ENCODE measurements around the gene ARHGAP40.

The ARHGAP40 gene

DNA sequence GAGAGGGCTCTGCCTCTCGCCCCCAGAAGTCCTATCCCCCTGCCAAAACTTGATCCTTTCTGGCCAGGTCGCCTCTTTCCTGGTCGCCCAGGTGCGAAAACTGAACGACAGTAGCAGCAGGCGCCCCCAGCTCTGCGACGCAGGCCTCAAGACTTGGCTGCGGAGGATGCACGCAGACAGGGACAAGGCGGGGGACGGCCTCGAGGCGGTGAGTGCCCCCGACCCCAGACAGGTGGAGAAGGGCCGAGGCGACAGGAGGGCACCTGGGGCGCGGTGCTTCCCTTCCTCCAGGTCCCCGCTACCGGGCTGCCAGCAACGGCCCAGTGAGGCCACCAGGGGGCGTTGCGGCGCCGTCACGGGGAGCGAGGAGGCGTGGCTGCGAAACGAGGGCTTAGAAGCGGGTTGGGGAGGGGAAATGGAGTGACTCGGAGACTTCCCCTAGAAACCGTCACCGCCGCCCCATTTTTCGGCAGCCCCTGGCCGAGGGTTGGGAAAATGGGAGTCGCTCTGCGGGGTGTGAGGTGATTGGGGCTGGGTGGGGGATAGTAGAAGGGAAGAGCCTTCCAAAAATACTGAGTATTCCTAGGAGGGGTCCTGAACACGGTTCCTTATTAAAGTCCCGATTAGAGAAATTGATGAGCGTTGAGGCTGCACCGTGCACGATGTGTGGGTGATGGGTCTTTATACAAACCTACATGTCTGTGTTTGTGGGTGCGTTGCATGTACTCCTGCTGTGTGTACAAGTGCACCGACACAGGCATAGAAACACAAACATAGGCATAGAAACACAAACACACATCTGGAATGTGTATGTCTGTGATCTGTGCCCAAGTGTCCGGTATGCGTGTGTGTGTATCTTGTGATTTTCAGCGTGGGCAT lies 44.6 kb downstream of the ARHGAP40 start:
- in situ Hi-C loops (cut with MboI; ENCODE audit: low sequenced_read_pairs), result loop anchor here (25.0 kb wide), 2 partner anchors 266 to 391 kb away; no protein-coding TSS in a partner anchor

DNA sequence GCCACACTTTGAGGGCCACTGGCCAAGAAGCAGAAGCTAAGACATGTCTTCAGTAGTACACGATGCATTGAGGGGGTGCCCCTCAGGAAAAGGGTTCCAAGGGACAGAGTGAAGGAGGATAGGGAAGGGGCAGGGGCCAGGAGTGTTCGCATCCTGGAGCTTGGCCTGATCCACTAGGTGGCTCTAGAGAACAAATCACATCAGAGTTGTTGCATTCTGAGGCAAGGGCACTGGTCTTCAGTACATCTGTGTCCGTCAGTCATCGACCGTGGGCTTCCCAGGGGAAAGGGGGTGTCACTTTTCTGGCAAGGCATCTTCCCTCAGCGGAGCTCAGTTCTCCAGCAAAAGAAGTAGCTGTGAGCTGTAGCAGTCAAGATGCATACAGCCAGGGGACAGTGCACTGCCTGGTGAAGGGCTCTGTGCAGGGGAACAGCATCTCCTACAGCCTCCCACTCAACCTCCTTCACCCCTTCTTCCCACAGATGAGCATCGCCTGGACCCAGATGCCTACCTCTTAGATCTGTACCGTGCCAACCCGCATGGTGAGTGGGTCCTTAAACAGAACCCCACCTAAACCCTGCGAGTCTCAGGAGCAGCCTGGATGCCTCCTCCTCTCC lies 47.8 kb downstream of the ARHGAP40 start:
- in situ Hi-C loops (cut with MboI; ENCODE audit: low sequenced_read_pairs), result loop anchor here (25.0 kb wide), 2 partner anchors 263 to 388 kb away; no protein-coding TSS in a partner anchor

- in situ Hi-C loops (cut with MboI; ENCODE audit: low sequenced_read_pairs), result no loop called here
These were observed 48.4 kb downstream of the ARHGAP40 start for GRCh38 chr20:38650010-38650409.

DNA sequence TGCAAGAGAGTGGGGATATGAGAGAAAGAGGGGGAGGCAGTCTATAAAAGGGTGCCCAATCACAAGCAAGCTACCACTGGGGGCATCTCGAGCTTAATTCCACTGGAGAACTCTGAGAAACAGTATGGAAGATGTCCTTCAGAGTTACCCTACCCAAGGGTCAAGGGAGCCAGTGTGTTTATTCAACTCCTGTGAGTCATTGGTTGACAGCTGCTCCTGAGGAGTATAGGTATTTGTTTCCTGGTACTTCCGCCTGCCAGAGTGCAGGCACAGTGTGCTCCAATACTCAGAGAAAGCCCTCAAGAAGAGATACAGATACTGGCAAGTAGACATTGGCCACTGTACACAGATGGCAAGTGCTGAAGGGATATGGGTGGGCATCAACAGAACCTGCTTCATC lies 49.5 kb downstream of the ARHGAP40 start:
- in situ Hi-C loops (cut with MboI; ENCODE audit: low sequenced_read_pairs), result no loop called here

DNA sequence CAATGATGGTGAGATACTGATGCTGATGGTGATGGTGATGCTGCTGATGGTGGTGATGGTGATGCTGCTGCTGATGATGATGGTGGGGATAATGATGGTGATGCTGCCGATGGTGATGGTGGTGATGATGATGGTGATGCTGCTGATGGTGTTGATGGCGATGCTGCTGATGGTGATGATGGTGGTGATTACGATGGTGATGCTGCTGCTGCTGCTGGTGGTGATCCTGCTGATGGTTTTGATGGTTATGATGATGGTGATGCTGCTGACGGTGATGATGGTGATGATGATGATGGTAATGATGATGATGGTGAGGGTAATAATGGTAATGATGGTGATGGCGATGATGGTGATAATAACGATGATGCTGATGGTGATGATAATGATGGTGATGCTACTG lies 50.0 kb downstream of the ARHGAP40 start:
- in situ Hi-C loops (cut with MboI; ENCODE audit: low sequenced_read_pairs), result no loop called here

DNA sequence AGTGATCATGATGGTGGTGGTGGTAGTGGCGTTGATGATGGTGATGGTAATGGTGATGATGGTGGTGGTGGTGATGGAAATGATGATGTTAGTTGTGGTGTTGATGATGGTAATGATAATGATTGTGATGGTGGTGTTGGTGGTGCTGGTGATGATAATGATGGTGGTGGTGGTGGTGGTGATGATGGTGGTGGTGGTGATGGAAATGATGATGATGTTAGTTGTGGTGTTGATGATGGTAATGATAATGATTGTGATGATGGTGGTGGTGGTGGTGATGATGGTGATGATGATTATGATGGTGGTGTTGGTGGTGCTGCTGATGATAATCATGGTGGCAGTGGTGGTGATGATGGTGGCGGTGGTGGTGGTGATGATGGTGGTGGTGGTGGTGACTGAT lies 51.4 kb downstream of the ARHGAP40 start:
- in situ Hi-C loops (cut with MboI; ENCODE audit: low sequenced_read_pairs), result no loop called here

GRCh38 chr20:38657390-38657789 lies 55.8 kb downstream of the ARHGAP40 start:
- in situ Hi-C loops (cut with MboI; ENCODE audit: low sequenced_read_pairs), result no loop called here

- in situ Hi-C loops (cut with MboI; ENCODE audit: low sequenced_read_pairs), result no loop called here
These were observed 57.4 kb downstream of the ARHGAP40 start for GRCh38 chr20:38658879-38659596.

DNA sequence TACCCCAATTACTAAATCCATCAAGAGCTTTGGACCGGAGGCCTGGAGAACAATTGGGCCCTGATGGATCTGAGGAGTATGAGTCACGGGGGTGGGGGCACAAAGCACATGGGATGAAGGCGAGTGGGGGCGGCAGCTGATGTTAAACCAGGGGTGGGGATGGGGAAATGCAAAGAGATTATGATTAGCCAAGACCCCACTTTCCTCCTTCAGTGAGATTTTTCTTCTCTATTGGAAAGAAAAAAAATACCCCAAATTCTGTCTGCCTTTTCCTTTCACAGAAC lies 57.9 kb downstream of the ARHGAP40 start:
- in situ Hi-C loops (cut with MboI; ENCODE audit: low sequenced_read_pairs), result no loop called here

DNA sequence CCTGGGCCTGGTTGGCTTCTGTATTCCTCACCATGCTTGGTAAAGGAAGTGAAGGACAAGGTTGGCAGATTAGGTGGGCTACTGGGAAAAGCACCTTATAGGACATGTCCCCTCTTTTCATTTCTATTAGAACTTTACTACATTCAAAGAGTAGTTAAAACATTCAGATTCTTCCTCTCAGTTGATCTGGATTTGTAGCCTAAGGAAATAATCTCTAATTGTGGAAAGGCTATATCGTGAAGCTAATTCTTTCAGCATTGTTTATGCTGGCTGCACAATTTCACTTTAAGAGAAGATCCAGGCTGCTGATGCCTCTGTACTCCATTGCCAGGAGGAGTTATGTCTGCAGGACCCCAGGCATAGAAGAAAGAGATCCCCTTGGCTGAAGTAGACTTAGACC lies 58.8 kb downstream of the ARHGAP40 start:
- in situ Hi-C loops (cut with MboI; ENCODE audit: low sequenced_read_pairs), result no loop called here

DNA sequence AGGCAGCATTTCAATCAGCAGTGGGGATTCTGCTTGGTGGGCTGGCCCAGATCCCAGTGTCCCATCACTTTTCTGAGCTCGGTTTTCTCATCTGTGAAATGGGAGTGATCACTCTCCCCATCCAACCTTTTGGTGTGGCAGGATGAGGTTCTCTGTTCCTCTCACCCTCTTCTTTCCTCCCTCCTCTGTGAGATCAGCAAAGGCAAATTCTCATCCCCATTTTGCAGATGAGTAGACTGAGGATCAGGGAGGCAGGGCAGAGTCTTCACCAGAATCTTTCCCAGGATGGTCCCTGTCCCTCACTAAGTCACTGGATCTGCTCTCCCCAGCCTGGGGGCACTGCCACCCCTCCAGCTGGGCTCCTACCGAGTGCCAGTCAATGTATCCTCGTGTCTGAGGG lies 62.1 kb downstream of the ARHGAP40 start:
- in situ Hi-C loops (cut with MboI; ENCODE audit: low sequenced_read_pairs), result no loop called here

GRCh38 chr20:38664284-38664683 lies 62.7 kb downstream of the ARHGAP40 start:
- in situ Hi-C loops (cut with MboI; ENCODE audit: low sequenced_read_pairs), result no loop called here

GRCh38 chr20:38665094-38665493 lies 63.5 kb downstream of the ARHGAP40 start:
- in situ Hi-C loops (cut with MboI; ENCODE audit: low sequenced_read_pairs), result no loop called here

GRCh38 chr20:38665506-38666285 lies 64.1 kb downstream of the ARHGAP40 start:
- in situ Hi-C loops (cut with MboI; ENCODE audit: low sequenced_read_pairs), result no loop called here

DNA sequence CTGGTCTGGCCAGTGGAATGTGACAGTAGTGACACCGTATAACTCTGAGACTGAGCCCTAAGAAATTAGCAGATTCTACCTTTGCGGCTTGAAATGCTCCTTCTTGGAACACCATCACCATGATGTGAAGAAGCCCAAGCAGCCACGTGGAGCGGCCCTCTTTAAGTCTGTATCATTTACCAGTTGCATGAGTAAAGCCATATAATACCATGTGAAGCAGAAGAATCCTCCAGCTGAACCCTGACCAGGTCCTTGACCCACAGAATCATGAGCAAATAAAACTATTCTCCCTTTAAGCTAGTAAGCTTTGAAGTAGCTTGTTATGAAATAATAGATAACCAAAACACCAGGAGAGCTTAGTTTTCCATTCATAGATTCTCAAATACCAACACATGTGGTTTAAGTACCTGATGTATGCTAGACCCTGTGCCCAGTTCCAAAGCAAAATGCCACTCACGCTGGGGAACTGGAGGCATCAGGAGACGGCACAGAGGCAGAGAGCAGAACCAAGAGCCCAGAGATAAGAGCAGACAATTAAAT lies 65.9 kb downstream of the ARHGAP40 start:
- in situ Hi-C loops (cut with MboI; ENCODE audit: low sequenced_read_pairs), result no loop called here

DNA sequence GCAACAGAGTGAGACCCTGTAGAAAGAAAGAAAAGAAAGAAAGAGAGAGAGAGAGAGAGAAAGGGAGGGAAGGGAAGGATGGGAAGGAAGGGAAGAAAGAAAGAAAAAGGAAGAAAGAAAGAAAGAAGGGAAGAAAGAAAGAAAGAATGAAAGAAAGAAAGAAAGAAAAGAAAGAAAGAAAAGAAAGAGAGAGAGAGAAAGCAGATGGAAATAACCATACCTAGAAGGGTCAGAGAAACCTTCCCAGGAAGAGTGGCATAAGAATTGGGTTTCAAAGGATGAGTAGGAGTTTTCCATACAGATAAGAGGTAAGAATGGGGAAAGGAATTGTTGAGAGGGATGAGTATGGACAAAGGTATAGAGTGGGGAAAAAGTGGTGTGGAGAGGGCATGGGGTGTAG lies 68.1 kb downstream of the ARHGAP40 start:
- in situ Hi-C loops (cut with MboI; ENCODE audit: low sequenced_read_pairs), result no loop called here

DNA sequence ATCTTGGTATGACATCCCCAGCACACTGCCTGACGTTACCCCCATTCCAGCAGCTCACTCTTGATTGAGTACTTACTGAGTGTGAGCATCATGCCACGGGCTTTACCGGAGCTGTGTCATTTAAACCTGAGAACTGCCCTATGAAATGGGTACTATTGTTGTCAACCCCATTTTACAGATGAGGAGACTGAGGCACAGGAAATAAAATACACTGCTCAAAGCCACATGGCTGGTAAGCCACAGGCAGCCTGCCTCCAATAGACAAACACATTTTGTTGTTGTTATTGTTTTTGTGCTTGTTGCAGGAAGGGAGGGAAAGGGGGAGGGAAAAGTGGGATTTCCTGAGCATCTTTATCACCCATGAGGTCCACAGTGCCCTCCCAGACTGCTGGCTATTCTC lies 69.2 kb downstream of the ARHGAP40 start:
- in situ Hi-C loops (cut with MboI; ENCODE audit: low sequenced_read_pairs), result no loop called here

DNA sequence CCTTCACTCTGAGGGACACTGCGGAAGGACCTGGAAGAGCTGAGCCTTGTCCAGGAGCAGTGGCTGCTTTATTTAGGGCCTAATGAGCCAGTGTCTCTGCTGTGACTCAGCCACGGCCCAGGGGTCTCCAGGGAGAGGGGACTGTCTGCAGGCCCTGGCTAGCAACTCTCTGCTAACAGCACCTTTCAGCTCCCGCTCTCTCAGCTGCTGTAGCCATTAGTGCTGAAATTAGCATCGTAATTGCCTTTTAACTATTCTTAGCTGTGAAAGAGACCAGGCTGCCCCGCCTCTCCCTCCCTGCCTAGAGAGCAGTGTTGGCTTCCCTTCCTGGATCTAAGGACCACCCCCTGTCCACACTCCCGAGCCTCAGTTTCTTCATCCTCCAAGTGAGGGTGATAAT lies 69.6 kb downstream of the ARHGAP40 start:
- in situ Hi-C loops (cut with MboI; ENCODE audit: low sequenced_read_pairs), result no loop called here

DNA sequence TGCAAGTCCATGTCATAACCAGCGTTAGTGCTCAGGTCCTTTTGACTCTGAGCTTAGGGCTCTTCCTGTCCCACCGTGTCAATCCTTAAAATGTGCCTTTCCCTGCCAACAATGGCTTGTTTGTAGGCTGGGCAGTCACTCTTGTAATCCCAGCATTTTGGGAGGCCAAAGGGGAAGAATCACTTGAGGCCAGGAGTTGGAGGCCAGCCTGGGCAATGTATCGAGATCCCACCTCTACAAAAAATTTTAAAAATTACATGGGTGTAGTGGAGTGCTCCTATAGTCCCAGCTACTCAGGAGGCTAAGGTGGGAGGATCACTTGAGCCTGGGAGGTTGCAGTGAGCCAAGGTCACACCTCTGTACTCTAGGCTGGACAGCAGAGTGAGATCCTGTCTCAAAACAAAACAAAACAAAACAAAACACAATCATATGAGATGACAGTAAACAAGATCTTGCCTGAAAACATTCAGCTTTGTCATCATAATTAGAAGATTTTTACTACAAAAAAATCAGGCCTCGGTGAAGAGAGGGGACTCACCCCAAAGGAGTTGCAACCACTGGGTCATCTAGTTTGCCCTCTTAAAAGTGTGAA lies 70.2 kb downstream of the ARHGAP40 start:
- in situ Hi-C loops (cut with MboI; ENCODE audit: low sequenced_read_pairs), result no loop called here

DNA sequence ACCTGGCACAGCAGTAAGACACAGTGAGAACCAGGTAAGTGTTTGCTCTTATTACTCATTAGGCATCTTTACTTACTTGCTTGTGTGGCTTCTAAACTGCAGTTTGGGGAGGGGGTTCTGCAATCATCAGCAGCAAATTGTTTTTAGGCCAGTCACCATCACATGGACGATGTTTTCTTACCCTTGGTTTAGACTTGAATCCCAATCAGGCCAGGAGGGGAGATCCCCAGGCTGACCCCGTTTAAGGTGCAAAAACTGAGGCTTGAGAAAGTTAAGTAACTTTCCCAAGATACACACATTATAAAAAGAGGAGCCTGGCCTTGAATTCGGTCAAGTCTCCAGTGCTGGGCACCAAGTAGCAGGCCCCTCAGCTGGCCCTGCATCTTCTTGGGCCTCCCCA lies 70.9 kb downstream of the ARHGAP40 start:
- in situ Hi-C loops (cut with MboI; ENCODE audit: low sequenced_read_pairs), result no loop called here
